Naive thymus-derived CD4-positive, alpha-beta T cell (primary cell): ENCODE data around the gene MEGF11. TPM values are rescaled to one million over a fixed set of nuclear protein-coding genes. Genes with fewer than 3 reads are reported as not detected.

ENCODE experiments used
- ATAC-seq: fragments of 150-1000 bp; cut with Tn5 transposase; 2 replicates; pipeline ENCODE4 v1.10.0; 2021; ENCODE audit warnings: mild to moderate bottlenecking, moderate library complexity
- CTCF ChIA-PET: fragments of 350-600 bp; sonication (Branson Sonifier 250); formaldehyde crosslinking; loops from one replicate; lab custom pipeline; 2021; ENCODE audit warnings: antibody characterized with exemption; lab: Charles Lee
- POLR2A ChIA-PET: fragments of 350-600 bp; sonication (Branson Sonifier 250); formaldehyde crosslinking; loops from one replicate; lab custom pipeline; 2021; ENCODE audit warnings: antibody characterized with exemption, inconsistent platforms; lab: Charles Lee
- DNase-seq, 9 donors: peaks; one replicate each; pipeline versions ENCODE4 v3.0.0 to v3.0.0-alpha.2; 2020 to 2022; ENCODE audit warnings: mixed read lengths in 1 of 9
- H3K27ac ChIP-seq: one replicate; pipeline ENCODE4 v1.7.0; 2013; ENCODE audit warnings: mild to moderate bottlenecking, low read depth, low read length, moderate library complexity
- H3K27me3 ChIP-seq, 2 donors: one replicate each; pipeline ENCODE4 v1.7.0; 2013; ENCODE audit warnings: low read length in 2 of 2, mild to moderate bottlenecking in 2 of 2, moderate library complexity in 2 of 2; ENCODE audit not compliant: control insufficient read depth in 2 of 2, insufficient read depth in 2 of 2
- H3K36me3 ChIP-seq, 3 experiments: 1 replicate in 2 of 3; 2 replicates in 1 of 3; pipeline ENCODE4 v1.7.0; 2013; ENCODE audit warnings: low read length in 3 of 3, mild to moderate bottlenecking in 3 of 3, moderate library complexity in 1 of 3; ENCODE audit not compliant: insufficient read depth in 3 of 3, control insufficient read depth in 2 of 3
- H3K4me1 ChIP-seq, 2 donors: one replicate each; pipeline ENCODE4 v1.7.0; 2013; ENCODE audit warnings: low read length in 2 of 2, mild to moderate bottlenecking in 2 of 2, moderate library complexity in 1 of 2; ENCODE audit not compliant: control insufficient read depth in 2 of 2, insufficient read depth in 2 of 2
- H3K4me3 ChIP-seq: 2 replicates; pipeline ENCODE4 v1.7.0; 2013; ENCODE audit warnings: mild to moderate bottlenecking, low read length
- H3K9me3 ChIP-seq, 3 experiments: 1 replicate in 2 of 3; 2 replicates in 1 of 3; pipeline ENCODE4 v1.7.0; 2013; ENCODE audit warnings: low read length in 3 of 3; ENCODE audit not compliant: control insufficient read depth in 2 of 3
- H3K27ac Mint-ChIP-seq, 9 donors: one replicate each; pipeline ENCODE4 v1.8.0; 2020 to 2022; ENCODE audit warnings: mixed read lengths in 9 of 9, mild to moderate bottlenecking in 8 of 9, moderate library complexity in 5 of 9, inconsistent platforms in 2 of 9
- H3K27me3 Mint-ChIP-seq, 5 donors: one replicate each; pipeline ENCODE4 v1.8.0; 2021 to 2022; ENCODE audit warnings: mixed read lengths in 5 of 5, mild to moderate bottlenecking in 1 of 5
- H3K36me3 Mint-ChIP-seq, 5 donors: one replicate each; pipeline ENCODE4 v1.8.0; 2020 to 2022; ENCODE audit warnings: mixed read lengths in 5 of 5, mild to moderate bottlenecking in 3 of 5, inconsistent platforms in 1 of 5
- H3K4me1 Mint-ChIP-seq, 7 donors: one replicate each; pipeline ENCODE4 v1.8.0; 2020 to 2022; ENCODE audit warnings: mixed read lengths in 7 of 7, mild to moderate bottlenecking in 3 of 7, inconsistent platforms in 1 of 7
- H3K4me3 Mint-ChIP-seq, 10 donors: one replicate each; pipeline ENCODE4 v1.8.0; 2020 to 2022; ENCODE audit warnings: mild to moderate bottlenecking in 10 of 10, mixed read lengths in 10 of 10, moderate library complexity in 6 of 10, inconsistent platforms in 2 of 10
- H3K9me3 Mint-ChIP-seq, 11 donors: one replicate each; pipeline ENCODE4 v1.8.0; 2020 to 2022; ENCODE audit warnings: mixed read lengths in 11 of 11, mild to moderate bottlenecking in 4 of 11, inconsistent platforms in 1 of 11, moderate library complexity in 1 of 11
- intact Hi-C, 2 donors: fragments of 100-400 bp; cut with micrococcal nuclease; formaldehyde crosslinking; loops; one replicate each; pipeline ENCODE4 v1.15.1; 2023
- polyA plus RNA-seq, 2 donors: library from polyadenylated mRNA; unstranded; fragments of 300-500 nt; fragmentation: Illumina TruSeq; gene quantifications; one replicate each; pipeline ENCODE4 v1.2.3, GENCODE V29; 2021
- total RNA-seq, 6 experiments: library from RNA in 5 of 6; stranded (reverse) in 5 of 6; gene quantifications; 1 replicate in 5 of 6; 2 replicates in 1 of 6; pipeline ENCODE4 v1.2.3 and lab custom pipeline; 2021 to 2026

The MEGF11 gene
- total and polyA plus RNA-seq, 7 experiments from 2014 or later = 0.45 TPM; not detected in 6

DNA sequence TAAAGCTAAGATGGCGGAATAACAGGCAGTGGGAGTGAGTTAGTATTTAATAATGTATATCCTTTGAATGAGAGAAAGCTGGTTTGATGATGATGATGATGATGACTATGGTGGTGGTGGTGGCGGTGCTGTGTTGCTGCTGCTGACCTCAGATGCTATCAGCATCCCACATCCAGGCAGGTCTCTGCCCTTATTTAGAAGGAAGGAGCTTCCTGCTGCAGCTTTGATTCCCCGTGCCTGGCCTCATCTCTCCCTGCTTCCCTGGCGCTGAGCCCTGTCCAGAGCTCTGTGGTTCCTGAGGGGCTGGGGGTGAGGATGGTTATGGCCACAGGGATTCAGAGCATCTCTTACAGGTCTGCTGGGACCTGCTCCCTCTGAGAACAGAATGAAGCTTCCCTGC lies 311.1 kb downstream of the MEGF11 start:
- Mint-ChIP-seq H3K4me1 (peaks cover 4 to 18% (median 5%) of the 10 kb centered on the region in 7 donors), H3K9me3 (no peaks in the 10 kb centered on the region), H3K27me3 (peaks cover 0 to 23% (median 0%) of the 10 kb centered on the region in 5 donors), H3K27ac (no peak overlapping the region), H3K36me3 (no peaks in the 10 kb centered on the region), H3K4me3 (peak overlapping the region in 1 of 10 donors; percentile 1)
- H3K27ac ChIP-seq = no peak overlapping the region
- no peaks in the 10 kb centered on the region for H3K27me3 ChIP-seq
- ChIA-PET POLR2A (no interaction called here), CTCF (no interaction called here)
- H3K4me1 ChIP-seq = no peaks in the 10 kb centered on the region
- no peaks in the 10 kb centered on the region for H3K9me3 ChIP-seq
- DNase-seq (no peak), ATAC-seq (no peak)
- H3K36me3 ChIP-seq = no peaks in the 10 kb centered on the region
- H3K4me3 ChIP-seq = no peak overlapping the region
- intact Hi-C loops = loop anchor here in 1 of 2 donors (2.0 kb wide), 1 partner anchor 72 kb away; no protein-coding TSS in a partner anchor

DNA sequence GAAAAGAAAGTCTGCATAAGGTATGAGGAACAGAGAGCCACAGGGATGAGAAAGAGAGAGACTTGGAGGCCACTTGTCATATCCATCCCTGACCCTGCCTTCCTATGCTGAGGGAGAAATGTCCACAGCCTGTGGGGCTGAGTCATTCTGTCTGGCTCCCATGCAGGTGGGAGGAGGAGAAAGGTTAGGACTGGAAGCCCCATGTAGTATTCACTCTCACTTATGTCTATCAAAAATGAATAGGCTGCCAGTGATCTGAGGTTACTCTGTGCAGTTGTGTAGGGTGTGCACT lies 313.0 kb downstream of the MEGF11 start:
- Mint-ChIP-seq H3K4me1 (peaks cover 4 to 19% (median 5%) of the 10 kb centered on the region in 7 donors), H3K4me3 (no peak overlapping the region), H3K36me3 (no peaks in the 10 kb centered on the region), H3K9me3 (no peaks in the 10 kb centered on the region), H3K27me3 (peaks cover 0 to 17% (median 0%) of the 10 kb centered on the region in 5 donors), H3K27ac (no peak overlapping the region)
- H3K27ac ChIP-seq = no peak overlapping the region
- H3K36me3 ChIP-seq = no peaks in the 10 kb centered on the region
- ATAC-seq (no peak), DNase-seq (no peak)
- H3K9me3 ChIP-seq = no peaks in the 10 kb centered on the region
- ChIA-PET CTCF (no interaction called here), POLR2A (no interaction called here)
- H3K27me3 ChIP-seq = no peaks in the 10 kb centered on the region
- no peaks in the 10 kb centered on the region for H3K4me1 ChIP-seq
- intact Hi-C loops = no loop called here
- H3K4me3 ChIP-seq = no peak overlapping the region

DNA sequence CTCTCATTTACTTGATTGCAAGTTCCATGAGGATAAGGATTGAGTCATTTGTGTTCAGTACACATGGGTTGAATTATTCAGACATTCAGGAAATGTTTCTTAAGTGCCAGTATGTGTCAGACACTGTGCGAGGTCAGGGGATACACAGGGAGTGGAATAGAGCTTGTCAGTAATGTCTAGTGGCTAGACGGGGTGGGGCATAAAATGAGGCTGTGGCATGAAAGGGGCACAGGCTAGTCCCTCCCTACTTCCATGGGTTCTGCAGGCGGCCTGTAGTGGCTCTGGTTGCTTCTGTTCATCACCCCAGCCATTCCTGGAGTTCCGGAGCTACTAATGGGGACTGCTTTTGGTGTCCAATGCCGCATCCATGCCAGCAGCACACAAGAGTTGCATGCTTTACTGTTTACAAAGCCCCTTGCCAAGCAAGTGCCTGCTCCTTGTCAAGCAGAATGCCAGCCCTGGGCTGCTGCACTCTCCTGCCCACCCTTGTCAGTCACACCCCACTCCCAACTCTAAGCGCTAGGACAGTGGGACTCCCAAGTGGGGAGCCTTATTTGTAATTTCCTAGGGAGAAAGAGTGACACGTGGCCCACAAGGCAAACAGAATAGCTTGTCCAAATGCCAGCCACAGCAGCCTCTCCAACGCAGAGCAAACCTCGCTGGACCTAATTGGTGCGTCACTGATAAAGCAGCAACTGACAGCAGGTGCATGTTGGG lies 313.5 kb downstream of the MEGF11 start:
- no peaks in the 10 kb centered on the region for H3K36me3 Mint-ChIP-seq
- intact Hi-C loops = no loop called here
- H3K27me3 Mint-ChIP-seq = peaks cover 0 to 17% (median 0%) of the 10 kb centered on the region in 5 donors
- no peaks in the 10 kb centered on the region for H3K9me3 Mint-ChIP-seq
- no peak overlapping the region for H3K27ac ChIP-seq
- H3K36me3 ChIP-seq = no peaks in the 10 kb centered on the region
- DNase-seq (no peak), ATAC-seq (no peak)
- no peak overlapping the region for H3K4me3 ChIP-seq
- peaks cover 4 to 19% (median 5%) of the 10 kb centered on the region in 7 donors for H3K4me1 Mint-ChIP-seq
- no peaks in the 10 kb centered on the region for H3K9me3 ChIP-seq
- ChIA-PET POLR2A (no interaction called here), CTCF (no interaction called here)
- H3K4me3 Mint-ChIP-seq = no peak overlapping the region
- H3K27ac Mint-ChIP-seq = peak overlapping the region in 1 of 9 donors; percentile 36
- no peaks in the 10 kb centered on the region for H3K27me3 ChIP-seq
- H3K4me1 ChIP-seq = no peaks in the 10 kb centered on the region

DNA sequence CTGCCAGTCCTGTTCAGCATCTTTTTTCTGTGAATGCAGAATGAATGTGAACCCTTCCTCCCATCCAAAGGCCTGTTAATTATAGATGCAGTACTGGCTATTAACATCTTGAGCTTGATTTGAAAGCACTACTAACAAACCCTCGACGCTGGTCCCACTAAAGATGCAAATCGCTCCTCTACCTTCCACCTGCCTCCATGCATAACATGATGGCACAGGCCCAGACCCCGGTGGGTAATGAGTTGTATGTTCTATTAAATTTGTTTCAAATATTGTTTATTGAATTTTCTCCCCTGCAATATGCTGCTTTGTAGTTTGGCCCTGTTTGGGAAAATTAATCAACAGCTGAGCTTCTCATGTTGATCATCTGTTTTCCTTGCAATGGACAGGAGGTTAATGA lies 314.9 kb downstream of the MEGF11 start:
- intact Hi-C loops = no loop called here

DNA sequence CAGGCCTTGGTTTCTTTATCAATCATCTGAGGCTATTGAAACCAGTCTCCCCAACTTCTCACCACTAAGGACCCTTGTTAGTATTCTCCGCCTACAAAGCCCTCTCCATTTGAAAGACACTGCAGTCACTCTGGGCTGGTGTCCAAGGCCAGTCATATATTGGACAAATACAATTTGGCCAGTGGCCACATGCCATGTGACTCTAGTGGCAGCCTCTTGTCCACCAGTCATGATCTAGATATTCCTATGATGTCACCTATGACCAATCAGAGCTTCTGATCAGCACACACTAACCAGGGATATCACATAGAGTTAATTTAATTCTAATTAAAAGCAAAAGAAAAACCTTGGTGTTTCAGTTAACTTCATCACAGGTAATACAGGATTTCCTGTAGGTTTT lies 316.1 kb downstream of the MEGF11 start:
- ATAC-seq = no peak
- POLR2A ChIA-PET = no interaction called here
- H3K9me3 ChIP-seq = no peaks in the 10 kb centered on the region
- H3K36me3 Mint-ChIP-seq = no peaks in the 10 kb centered on the region
- no peaks in the 10 kb centered on the region for H3K4me1 ChIP-seq
- no peak overlapping the region for H3K27ac ChIP-seq
- no peak overlapping the region for H3K4me3 ChIP-seq
- CTCF ChIA-PET = no interaction called here
- H3K9me3 Mint-ChIP-seq = no peaks in the 10 kb centered on the region
- no peaks in the 10 kb centered on the region for H3K27me3 ChIP-seq
- H3K4me1 Mint-ChIP-seq = peaks cover 2 to 20% (median 5%) of the 10 kb centered on the region in 7 donors
- H3K36me3 ChIP-seq = no peaks in the 10 kb centered on the region
- H3K4me3 Mint-ChIP-seq = no peak overlapping the region
- DNase-seq = no peak
- peaks cover 0 to 11% (median 0%) of the 10 kb centered on the region in 5 donors for H3K27me3 Mint-ChIP-seq
- H3K27ac Mint-ChIP-seq = no peak overlapping the region
- intact Hi-C loops = no loop called here

More for the DNA sequence above, 314.9 kb downstream of the MEGF11 start:
- ChIA-PET CTCF (no interaction called here), POLR2A (no interaction called here)
- Histone ChIP-seq H3K4me3 (no peak overlapping the region), H3K27me3 (no peaks in the 10 kb centered on the region), H3K36me3 (no peaks in the 10 kb centered on the region), H3K9me3 (no peaks in the 10 kb centered on the region), H3K4me1 (no peaks in the 10 kb centered on the region), H3K27ac (no peak overlapping the region)
- Mint-ChIP-seq H3K27ac (no peak overlapping the region), H3K9me3 (no peaks in the 10 kb centered on the region), H3K4me3 (no peak overlapping the region), H3K36me3 (no peaks in the 10 kb centered on the region), H3K27me3 (peaks cover 0 to 17% (median 0%) of the 10 kb centered on the region in 5 donors), H3K4me1 (peaks cover 2 to 19% (median 5%) of the 10 kb centered on the region in 7 donors)
- ATAC-seq (no peak), DNase-seq (no peak)

DNA sequence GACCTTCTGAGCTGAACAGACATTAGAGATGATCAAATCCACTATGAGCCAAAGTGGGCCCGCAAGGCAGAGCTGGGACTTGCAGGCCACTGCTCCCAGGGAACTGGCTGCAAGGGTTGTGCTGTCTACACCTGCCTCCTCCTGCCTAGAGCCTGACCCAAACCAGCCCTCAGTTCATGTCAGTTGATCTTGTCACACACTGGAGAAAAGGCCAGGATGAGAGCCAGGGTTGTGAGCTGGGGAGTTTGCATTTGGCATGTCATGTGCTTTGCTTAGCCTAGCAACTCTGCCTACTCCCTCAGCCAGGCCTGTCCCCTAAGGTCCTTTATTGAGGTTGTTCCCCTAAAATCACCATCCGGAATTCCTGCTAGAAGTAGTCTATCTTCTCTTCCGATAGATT lies 316.5 kb downstream of the MEGF11 start:
- Histone ChIP-seq H3K27me3 (no peaks in the 10 kb centered on the region), H3K27ac (no peak overlapping the region), H3K4me3 (no peak overlapping the region), H3K36me3 (no peaks in the 10 kb centered on the region), H3K4me1 (no peaks in the 10 kb centered on the region), H3K9me3 (no peaks in the 10 kb centered on the region)
- DNase-seq (no peak), ATAC-seq (no peak)
- peaks cover under 1 to 15% (median under 1%) of the 10 kb centered on the region in 7 donors for H3K4me1 Mint-ChIP-seq
- ChIA-PET CTCF (no interaction called here), POLR2A (no interaction called here)
- intact Hi-C loops = no loop called here
- H3K27ac Mint-ChIP-seq = peak overlapping the region in 1 of 9 donors; percentile 37
- H3K4me3 Mint-ChIP-seq = no peak overlapping the region
- H3K36me3 Mint-ChIP-seq = no peaks in the 10 kb centered on the region
- no peaks in the 10 kb centered on the region for H3K9me3 Mint-ChIP-seq
- H3K27me3 Mint-ChIP-seq = peaks cover 0 to 7% (median 0%) of the 10 kb centered on the region in 5 donors

DNA sequence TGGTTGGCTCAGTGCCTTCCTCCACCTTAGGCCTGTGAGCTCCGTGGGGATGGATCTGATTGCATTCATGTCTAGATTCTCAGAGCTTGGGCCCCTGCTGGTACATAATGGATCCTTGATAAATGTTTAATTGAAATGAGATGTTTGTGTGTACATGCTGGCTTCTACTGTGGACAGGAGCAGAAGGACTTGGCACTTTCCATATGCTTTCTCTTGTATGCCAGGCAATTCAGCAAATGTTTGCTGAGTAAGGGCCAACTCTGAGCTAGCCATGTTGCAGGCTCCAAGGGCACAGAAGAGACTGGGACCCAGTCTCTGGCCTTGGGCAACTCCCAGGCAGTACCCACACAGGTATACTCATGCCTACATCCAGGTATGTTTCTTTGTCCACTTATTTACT lies 317.3 kb downstream of the MEGF11 start:
- POLR2A ChIA-PET = no interaction called here

More for the DNA sequence above, 317.3 kb downstream of the MEGF11 start:
- peaks cover 0 to 9% (median 0%) of the 10 kb centered on the region in 7 donors for H3K4me1 Mint-ChIP-seq
- ATAC-seq = no peak
- Histone ChIP-seq H3K27ac (no peak overlapping the region), H3K4me3 (no peak overlapping the region), H3K36me3 (no peaks in the 10 kb centered on the region), H3K4me1 (no peaks in the 10 kb centered on the region), H3K27me3 (no peaks in the 10 kb centered on the region), H3K9me3 (no peaks in the 10 kb centered on the region)
- DNase-seq = no peak
- H3K27ac Mint-ChIP-seq = no peak overlapping the region
- no peak overlapping the region for H3K4me3 Mint-ChIP-seq
- intact Hi-C loops = no loop called here
- no peaks in the 10 kb centered on the region for H3K9me3 Mint-ChIP-seq
- H3K27me3 Mint-ChIP-seq = peaks cover 0 to 5% (median 0%) of the 10 kb centered on the region in 5 donors
- CTCF ChIA-PET = no interaction called here
- H3K36me3 Mint-ChIP-seq = no peaks in the 10 kb centered on the region
